ENCODE data around the gene LANCL2. TPM values are rescaled to one million over a fixed set of nuclear protein-coding genes. Genes with fewer than 3 reads are reported as not detected.

LANCL2 gene
- total RNA-seq, 1 donor from 2014 or later: 5.9 TPM

GRCh38 chr7:55481155-55481554 is 116.0 kb downstream of the LANCL2 start:
- intact Hi-C loops (cut with DNase I): no loop called here
- DNase-seq (ENCODE audit: low spot score): peak; percentile 67

GRCh38 chr7:55483046-55483445 is 117.9 kb downstream of the LANCL2 start:
- DNase-seq (ENCODE audit: low spot score): no peak
- intact Hi-C loops (cut with DNase I): no loop called here

Other genes starting within 250 kb of the LANCL2 start
- gene VOPP1, start 207.2 kb downstream of the LANCL2 start, total RNA-seq: 32.0 TPM

Data from cardiac septum (tissue), 1 donor.